HG03108 (cell line): ENCODE data around the gene CHN2.

ENCODE experiments used
- ATAC-seq: cut with Tn5 transposase; IDR thresholded peaks from one replicate; pipeline ENCODE4 v1.9.1; 2021; ENCODE audit warnings: moderate library complexity; ENCODE audit not compliant: unreplicated experiment

Gene CHN2

GRCh38 chr7:29457141-29457561, 262.6 kb downstream of the CHN2 start:
- ATAC-seq: no peak

GRCh38 chr7:29457565-29458011, 263.0 kb downstream of the CHN2 start:
- ATAC-seq: no peak

- no peak for ATAC-seq
Observed at GRCh38 chr7:29458933-29459332, 264.4 kb downstream of the CHN2 start.

- no peak for ATAC-seq
Observed at GRCh38 chr7:29459589-29459988, 265.0 kb downstream of the CHN2 start.

GRCh38 chr7:29461996-29462395, 267.4 kb downstream of the CHN2 start:
- no peak for ATAC-seq

- no peak for ATAC-seq
Observed at GRCh38 chr7:29463504-29464158, 269.1 kb downstream of the CHN2 start.

- no peak for ATAC-seq
Observed at GRCh38 chr7:29464753-29465152, 270.2 kb downstream of the CHN2 start.

- no peak for ATAC-seq
Observed at GRCh38 chr7:29467193-29467926, 272.8 kb downstream of the CHN2 start.

GRCh38 chr7:29468196-29468595, 273.6 kb downstream of the CHN2 start:
- ATAC-seq: no peak

GRCh38 chr7:29469281-29469680, 274.7 kb downstream of the CHN2 start:
- no peak for ATAC-seq

- ATAC-seq: no peak
Observed at GRCh38 chr7:29469976-29470557, 275.5 kb downstream of the CHN2 start.

- ATAC-seq: no peak
Observed at GRCh38 chr7:29471444-29472138, 277.0 kb downstream of the CHN2 start.

GRCh38 chr7:29476916-29477315, 282.3 kb downstream of the CHN2 start:
- ATAC-seq: no peak

- ATAC-seq: no peak
Observed at GRCh38 chr7:29478226-29478625, 283.7 kb downstream of the CHN2 start.

GRCh38 chr7:29478687-29479240, 284.2 kb downstream of the CHN2 start:
- ATAC-seq: no peak

- no peak for ATAC-seq
Observed at GRCh38 chr7:29479301-29480200, 285.0 kb downstream of the CHN2 start.

- no peak for ATAC-seq
Observed at GRCh38 chr7:29480451-29480850, 285.9 kb downstream of the CHN2 start.

- ATAC-seq: no peak
Observed at GRCh38 chr7:29480934-29481651, 286.5 kb downstream of the CHN2 start.

GRCh38 chr7:29482056-29482455, 287.5 kb downstream of the CHN2 start:
- ATAC-seq: no peak
